Left cardiac atrium (tissue), 4 donors: ENCODE measurements around the gene DDB1. TPM values are rescaled to one million over a fixed set of nuclear protein-coding genes. Genes with fewer than 3 reads are reported as not detected.

Experiments used
- ATAC-seq, 2 donors: fragments of 200-7000 bp; cut with Tn5 transposase; one replicate each; pipeline ENCODE4 v1.9.1; 2020; ENCODE audit warnings: mild to moderate bottlenecking in 2 of 2, moderate library complexity in 2 of 2
- DNase-seq: peaks from one replicate; pipeline ENCODE4 v3.0.0-alpha.2; 2020
- intact Hi-C, 2 donors: fragments of 100-400 bp; cut with DNase I; formaldehyde crosslinking; loops; one replicate each; pipeline versions ENCODE4 v1.14.1 to v1.15.1; 2022 to 2023
- total RNA-seq, 2 donors: library from RNA; stranded (reverse); fragmentation: NEBNext Ultra II Directional; extraction: Animal tissue kit (Norgen Biotek cat#: 25700); gene quantifications; one replicate each; pipeline ENCODE4 v1.2.1, GENCODE V29; 2021
- donor health status: DM: no; HTN: yes; CAD: no.
- donor health status: DM: no; HTN: yes; CAD: no; lungs with severe emphysema.
- donor health status: DM: yes; HTN: yes; CAD: no.
- donor health status: Dilated cardiomyopathy.

Gene DDB1
- total RNA-seq, 2 donors from 2014 or later, result 107 to 136 TPM

DNA sequence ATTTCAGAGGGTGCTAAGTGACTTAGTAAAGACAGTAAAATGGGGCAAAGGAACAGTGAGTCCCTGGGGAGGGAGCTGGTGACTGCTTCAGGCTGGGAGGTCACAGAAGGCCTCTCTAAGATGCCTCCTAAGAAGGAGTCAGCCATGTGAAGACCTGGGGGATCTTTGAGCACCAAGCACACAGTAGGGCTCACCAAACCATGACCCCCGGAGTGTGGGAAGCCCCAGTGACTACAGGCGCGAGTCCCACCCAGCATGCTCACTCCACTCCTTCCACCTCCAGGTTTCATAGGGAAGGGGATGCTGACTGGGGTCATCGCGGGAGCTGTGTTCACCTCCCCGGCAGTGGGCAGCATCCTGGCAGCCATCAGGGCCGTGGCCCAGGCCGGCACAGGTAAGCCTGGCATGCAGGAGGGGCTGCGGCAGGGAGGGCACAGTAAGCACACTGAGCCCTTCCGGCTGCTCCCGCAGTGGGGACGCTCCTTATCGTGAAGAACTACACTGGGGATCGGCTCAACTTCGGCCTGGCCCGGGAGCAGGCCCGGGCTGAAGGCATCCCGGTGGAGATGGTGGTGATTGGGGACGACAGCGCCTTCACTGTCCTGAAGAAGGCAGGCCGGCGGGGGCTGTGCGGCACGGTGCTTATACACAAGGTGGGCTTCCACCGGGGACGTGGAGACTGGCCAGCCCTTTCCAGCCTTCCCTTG, 6.0 kb upstream of the DDB1 start:
- intact Hi-C loops, result loop anchor here in 1 of 2 donors (5.0 kb wide), 1 partner anchor 48 kb away; no protein-coding TSS in a partner anchor
- DNase-seq (no peak), ATAC-seq (no peak)

DNA sequence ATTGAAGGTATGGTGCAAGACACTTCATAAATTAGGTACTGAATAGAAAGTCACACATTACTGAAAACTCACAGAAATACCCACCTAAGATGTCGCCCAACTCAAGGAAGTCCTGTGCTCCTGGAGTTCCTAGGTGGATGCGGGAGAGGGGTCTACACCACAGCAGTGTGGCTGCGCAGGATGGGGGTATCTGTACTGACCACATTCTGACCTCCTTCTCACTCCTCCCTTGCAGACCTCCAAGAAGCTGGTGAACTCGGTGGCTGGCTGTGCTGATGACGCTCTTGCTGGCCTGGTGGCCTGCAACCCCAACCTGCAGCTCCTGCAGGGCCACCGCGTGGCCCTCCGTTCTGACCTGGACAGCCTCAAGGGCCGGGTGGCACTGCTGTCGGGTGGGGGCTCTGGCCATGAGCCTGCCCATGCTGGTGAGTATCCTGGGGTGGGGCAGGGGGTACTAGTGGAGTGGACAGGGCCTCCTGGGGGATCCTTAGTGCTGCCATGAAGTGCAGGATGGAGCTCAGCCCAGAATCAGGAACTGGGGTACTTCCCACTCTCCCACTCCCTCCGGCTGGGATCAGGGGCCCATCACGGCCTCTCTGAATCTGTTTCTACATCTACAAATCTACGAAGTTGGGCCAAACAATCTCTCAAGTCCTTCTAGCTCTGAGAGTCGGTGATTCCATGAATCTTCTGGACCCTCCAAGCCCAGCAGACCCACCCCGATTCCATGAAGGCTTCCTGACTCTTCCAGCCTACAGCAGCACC, 5.0 kb upstream of the DDB1 start:
- DNase-seq (no peak), ATAC-seq (no peak)
- intact Hi-C loops, result loop anchor here in 1 of 2 donors (5.0 kb wide), 1 partner anchor 49 kb away; no protein-coding TSS in a partner anchor

DNA sequence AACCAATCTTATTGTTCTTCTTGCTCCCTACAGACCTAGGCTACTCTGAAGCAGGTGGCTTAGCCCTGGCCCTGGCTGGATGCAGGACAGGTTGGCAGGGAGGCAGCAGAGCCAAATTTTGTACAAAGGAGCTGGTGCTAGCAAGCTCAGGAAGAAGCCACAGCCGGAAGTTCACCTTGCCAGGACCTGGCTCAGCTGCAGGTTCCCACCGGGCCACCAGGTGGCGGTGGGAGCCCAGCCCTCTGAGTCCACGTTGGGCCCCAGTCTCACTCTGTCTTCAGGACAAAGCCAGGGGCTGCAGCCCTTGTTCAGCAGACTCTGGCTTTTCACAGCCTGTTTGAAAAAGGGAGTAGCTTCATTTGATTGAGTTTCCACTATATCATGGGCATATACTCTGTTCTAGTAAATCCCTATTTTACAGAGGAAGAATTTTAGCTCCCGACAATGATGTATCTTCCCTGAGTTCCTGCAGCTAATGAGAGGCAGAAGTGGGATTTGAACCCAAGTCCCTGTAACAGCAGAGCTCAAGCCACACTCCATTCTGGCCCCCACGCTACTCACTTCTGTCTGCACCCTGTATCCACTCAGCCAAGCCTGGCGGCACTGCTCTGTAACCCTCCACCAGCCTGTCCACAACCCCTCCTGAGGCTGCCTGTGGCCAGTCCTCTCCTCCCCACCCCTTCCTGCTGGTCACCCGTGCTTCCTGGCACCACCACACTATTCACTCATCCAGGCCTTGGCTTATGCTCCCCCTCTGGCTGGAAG, 3.4 kb upstream of the DDB1 start:
- DNase-seq (peak; percentile 83), ATAC-seq (peak; percentile 53 to 58)
- intact Hi-C loops, result loop anchor here (1.0 to 5.0 kb wide), 2 partner anchors 49 to 51 kb away; no protein-coding TSS in a partner anchor

DNA sequence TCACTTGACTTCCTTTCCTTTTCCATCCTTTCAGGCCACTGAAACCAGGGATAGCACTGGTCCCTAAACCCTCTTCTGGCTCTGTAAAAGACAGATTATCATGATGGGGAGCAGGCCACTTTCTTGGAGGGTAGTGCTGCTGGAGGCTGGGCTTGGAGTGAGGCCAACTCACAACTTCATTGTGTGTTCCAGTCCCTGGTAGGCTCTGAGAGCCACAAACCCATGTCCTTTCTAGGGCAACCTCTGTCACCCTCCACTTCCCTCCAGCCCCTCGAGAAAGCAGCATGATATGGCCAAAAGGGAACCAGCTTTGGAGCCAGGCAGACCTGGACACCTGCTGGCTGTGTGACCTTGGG, 2.4 kb upstream of the DDB1 start:
- DNase-seq, result no peak
- ATAC-seq, result no peak
- intact Hi-C loops, result loop anchor here in 1 of 2 donors (5.0 kb wide), 1 partner anchor 52 kb away; no protein-coding TSS in a partner anchor

DNA sequence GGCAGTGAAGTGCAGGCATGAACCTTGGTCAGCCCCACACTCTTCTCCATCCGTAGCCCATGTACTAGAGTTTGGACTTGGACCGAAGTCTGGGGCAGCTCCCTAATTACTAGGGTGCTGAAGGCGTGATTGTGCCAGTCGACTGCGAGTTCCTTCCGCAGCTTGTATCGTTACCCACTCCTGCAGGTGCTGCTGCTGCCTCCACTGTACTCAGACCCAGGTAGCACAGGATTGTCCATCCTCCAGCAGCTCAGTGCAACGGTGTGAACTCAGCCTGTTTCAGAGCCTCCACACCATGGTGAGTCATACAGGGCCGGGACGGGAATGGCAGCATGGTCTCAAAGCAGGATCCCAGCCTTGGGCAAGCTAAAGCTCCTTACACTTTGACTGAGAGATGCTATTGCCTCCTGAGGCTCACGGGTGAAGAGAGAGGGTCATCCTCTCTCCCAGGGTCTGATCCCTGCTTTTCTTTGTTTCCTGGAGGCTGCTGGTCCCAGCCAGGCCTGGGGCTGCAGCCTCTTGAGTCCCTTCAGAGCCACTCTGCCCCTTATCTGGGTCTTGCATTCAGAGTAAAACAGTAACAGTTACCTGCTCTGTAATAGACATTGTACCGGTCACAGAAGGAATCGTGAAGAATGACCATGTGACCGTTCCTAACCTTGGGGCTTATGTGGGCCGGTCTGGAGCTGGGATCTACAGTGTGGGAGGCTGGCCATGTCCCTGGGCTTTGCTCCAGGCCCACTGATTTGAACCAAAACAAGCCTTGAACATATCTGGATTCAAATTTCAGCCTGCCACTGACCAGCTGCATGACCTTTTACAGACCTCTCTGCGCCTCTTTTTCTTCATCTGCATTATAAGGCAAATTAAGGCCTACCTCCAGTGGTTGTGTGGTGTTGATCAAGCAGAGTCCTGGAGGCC, 1.8 kb upstream of the DDB1 start:
- ATAC-seq (no peak), DNase-seq (no peak)
- intact Hi-C loops, result loop anchor here in 1 of 2 donors (5.0 kb wide), 1 partner anchor 53 kb away; no protein-coding TSS in a partner anchor

DNA sequence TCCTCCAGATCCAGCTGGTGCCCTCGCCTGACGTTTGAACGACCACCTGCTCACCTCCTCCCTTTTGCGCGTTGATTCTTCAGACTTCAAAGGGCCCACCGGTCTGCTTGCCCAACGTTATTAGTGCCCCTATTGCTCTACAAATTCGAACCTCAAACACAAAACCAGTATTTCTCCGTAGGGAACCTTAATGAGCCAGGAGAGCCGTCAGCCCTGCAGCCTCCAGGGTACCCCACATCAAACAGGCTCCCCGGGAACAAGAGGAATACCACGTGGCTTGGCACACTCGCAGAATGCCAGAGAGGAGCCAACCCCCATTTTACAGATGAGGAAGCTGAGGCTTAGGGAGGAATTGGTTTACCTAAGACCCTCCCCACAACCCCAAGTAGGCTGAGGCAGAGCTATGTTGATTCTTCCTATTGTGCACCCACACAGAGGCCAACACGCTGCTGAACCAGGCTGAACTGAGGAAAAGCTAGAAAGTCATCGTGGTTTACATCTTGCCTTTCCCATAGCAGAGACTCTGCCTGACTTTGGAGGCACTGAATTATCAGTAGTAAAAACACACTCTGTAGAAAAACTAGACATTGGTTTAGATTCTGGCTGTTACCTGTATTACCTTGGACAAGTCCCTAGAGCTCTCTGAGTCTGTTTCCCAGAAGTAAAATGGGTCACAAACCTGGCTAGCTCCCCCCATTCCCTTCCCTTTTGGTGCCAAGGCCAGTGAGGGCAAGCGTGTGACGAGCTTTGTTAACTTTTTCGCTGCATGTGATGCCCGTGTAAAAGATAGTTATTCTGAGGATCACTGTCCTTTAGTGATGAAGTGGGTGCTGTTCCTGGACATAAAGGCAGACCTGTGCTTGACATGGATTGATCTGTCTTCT, 887 bp upstream of the DDB1 start:
- ATAC-seq (no peak), DNase-seq (no peak)
- intact Hi-C loops, result no loop called here

DNA sequence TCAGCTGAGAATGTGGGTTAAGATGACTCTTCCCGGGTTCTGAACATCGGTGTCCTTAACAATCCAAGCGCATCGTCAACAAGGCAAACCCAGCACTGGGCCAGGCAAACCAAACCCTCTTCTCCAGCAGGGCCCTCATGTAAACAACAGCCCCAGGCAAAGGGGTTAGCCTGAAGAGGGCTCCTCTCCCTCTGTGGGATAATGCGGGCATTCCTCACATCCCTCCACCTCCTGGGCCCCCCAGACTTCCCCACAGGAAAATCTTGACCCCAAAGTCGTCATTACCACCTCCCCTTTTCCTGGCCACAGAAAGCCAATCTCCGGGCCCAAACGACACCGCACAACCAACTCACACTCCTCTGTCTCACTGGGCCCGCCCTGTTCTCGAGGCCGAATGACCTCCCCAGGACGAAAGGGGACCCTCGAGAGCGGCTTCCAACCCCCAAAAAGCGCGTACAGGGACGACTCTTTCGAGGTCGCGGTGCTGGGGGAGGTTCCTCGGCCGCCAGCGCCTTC, 566 bp downstream of the DDB1 start:
- intact Hi-C loops, result no loop called here
- ATAC-seq (peak; percentile 6 to 9), DNase-seq (no peak)

DNA sequence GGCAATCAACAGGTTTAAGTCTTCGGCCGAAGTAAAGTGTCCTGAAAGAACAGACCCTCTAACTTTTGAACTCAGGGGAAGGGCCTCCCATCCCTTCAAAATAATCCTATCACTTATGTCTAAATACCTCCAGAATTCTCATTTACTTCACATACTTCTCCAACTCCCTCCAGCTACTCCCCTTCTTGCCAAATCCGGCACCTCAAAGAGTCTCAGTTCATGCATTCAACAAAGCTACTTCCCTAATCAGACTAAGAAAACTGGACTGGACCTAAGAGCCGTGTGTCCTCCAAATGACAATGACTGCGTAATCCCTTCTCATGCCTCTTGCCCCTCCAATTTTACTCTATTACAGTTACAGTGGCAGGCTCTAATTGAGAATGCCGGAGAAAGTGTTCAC, 1.3 kb downstream of the DDB1 start:
- intact Hi-C loops, result no loop called here
- ATAC-seq (no peak), DNase-seq (no peak)

DNA sequence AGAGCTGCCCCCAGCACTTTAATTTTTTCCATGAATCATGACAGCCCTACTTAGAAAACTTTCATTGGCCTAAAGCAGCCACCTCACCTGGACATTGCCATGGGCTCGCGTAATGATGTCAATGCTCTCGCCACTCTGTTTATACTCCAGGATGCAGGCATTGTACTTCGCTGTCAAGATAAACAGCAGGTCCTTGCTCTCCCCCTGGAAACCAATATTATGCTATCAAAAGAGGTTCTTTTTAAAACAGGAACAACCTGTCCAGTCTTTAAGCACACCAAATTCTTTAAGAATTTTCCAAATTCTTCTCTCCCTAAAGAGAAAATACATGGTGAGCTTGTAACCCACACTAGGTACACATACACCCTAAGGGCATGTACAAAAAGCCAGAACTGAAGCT, 3.0 kb downstream of the DDB1 start:
- DNase-seq (no peak), ATAC-seq (no peak)
- intact Hi-C loops, result no loop called here

DNA sequence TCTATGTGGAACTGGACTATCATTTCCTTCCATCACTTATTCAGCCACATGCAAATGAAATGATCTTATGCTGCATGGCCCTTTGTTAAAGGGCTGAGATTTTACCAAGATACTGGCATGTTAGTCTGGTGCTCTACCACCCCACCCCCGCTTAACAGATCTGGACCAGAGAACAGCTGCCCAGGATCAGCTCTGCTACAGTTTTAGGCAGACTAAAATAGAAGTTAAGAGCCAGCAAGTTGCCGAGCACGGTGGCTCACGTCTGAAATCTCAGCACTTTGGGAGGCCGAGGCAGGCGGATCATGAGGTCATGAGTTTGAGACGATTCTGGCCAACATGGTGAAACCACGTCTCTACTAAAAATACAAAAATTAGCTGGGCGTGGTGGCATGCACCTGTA, 4.6 kb downstream of the DDB1 start:
- ATAC-seq (no peak), DNase-seq (no peak)
- intact Hi-C loops, result no loop called here

DNA sequence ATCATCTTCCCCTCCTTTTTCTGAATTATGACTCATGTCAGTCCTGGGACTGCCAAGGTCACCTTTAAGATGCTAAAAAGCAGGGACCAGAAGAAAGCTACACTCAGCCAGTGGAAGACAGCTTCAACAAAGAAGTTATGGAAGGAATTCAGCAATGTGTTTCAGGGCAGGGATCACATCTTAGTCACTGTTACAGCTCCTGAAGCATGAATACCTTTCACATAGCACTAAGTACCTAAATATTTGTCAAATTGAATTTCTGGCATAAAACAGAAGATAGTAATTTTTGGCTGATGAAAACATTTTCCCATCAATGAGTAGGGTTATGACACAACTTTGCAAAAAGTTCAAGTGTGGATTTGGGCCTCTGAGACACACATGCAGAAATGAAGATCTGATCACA, 5.2 kb downstream of the DDB1 start:
- ATAC-seq (no peak), DNase-seq (no peak)
- intact Hi-C loops, result no loop called here

DNA sequence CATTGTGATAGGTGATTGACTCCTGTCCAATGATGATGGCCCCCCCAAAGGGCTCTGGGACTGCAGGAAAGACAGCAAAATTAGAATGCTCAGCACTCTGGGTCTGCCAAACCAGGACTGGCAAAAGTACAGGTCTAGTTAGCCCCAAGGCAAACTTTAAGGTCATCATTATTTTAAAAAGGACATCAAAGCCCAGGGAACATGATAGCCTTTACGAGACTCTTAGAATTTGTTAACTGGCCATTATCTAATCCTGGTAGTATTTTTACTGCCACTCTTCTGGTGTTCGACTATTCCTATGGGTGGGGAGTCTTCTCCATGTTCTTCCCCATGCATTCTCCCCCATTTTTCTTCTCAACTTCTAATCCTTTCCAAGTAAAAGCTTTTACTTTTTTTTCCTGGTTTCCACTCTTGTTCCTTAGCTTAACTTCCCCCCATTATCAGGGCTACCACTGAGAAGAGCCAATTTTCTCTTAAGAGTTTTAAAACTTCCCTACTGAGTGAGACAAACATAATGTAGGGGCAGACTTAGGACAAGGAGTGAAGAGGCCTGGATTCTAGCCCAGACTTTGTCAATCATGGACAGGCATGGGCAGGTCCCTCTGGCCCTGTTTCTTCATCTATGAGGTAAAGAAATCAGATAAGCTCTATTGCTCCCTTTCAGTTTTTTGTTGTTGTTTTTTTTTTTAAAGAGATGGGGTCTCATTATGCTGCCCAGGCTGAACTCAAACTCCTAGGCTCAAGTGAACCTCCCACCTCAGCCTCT, 7.1 kb downstream of the DDB1 start:
- intact Hi-C loops, result no loop called here
- DNase-seq, result no peak
- ATAC-seq, result peak; percentile 62 to 71

DNA sequence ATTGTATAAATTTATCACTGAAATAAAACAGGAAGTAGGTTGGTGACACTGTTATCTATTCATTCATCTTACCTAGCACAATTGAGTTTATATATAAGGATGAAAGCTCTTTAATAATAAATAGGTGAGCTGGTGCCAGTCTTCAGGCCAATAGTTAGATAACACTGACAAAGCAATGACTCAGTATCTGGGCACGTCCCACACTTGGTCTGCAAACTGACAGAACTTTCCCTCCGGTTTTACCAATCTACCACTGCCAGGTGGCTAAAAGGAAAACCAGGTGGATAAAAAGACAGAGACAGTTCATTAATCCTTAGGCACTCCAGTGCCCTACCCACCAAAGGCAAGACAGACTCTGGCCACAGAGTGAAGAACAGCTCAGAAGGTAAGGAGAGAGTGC, 17.6 kb downstream of the DDB1 start:
- DNase-seq (no peak), ATAC-seq (peak in 1 of 2 donors; percentile 45)
- intact Hi-C loops, result no loop called here

DNA sequence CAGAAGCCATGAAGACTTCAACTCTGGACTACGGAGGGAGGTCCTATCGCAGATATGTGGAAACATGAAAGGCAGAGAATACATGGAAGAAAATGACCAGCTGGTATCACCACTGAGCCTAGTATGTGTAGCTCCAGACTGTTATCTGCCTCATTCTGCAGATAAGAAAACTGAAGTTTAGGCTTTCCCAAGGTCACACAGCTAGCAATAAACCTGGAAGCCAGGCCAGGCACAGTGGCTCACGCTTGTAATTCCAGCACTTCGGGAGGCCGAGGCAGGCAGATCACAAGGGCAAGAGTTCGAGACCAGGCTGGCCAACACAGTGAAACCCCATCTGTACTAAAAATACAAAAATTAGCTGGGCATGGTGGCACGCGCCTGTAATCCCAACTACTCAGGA, 22.2 kb downstream of the DDB1 start:
- no peak for DNase-seq
- intact Hi-C loops, result no loop called here
- no peak for ATAC-seq

DNA sequence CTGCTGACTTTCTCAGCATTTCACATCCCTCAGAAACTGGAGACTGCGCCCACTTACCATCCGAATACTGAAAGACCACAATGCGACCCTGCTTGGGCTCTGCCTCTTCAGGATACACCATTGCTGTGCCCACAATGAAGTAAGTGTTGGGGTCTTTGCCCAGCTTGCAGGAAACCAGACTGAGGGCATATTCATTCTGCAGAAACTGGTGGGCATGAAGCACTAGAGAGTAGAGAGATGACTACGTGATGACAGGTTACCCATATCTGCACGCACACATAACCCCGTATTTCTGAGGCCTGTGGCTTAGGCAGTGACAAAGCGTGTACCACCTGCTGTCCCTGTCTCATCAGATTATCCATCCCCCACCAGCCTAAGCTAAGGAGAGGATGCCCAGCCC, 23.2 kb downstream of the DDB1 start:
- ATAC-seq (no peak), DNase-seq (no peak)
- intact Hi-C loops, result no loop called here

DNA sequence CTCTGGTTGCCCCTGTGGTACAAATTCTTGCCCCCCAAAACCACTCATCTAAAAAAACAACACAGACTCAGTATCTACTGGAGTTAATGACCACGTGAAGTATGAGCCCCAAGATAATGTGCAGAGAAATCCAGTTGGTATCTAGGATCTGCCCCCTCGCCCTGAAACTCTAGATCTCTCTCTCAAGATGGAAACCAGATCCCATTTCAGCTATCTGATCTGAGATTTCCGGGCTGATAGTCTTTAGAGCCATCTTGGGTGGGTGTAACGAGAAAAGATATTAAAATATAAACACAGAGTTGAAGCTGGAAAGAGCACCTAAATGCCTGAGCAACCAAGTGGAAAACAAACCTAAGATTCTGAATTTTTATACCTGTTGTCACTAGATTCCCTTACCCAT, 23.8 kb downstream of the DDB1 start:
- intact Hi-C loops, result no loop called here
- ATAC-seq (no peak), DNase-seq (no peak)

DNA sequence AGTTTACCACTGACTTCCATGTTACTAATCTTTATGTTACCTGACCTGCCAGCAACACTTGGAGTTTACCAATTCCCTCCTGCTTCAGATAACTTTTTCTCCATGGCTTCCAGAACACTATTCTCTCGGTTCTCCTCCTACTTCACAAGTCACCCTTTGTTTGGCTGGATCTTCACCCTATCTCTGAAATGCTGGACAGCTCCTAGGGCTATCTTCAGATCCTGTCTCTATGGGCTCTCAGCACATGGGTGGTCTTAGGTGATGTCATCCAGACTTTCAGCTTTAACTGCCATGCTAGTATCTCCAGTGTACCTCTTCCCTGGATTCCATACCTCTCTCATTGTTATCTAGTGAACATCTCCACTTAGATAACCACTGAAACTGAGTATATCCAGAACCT, 25.6 kb downstream of the DDB1 start:
- no peak for DNase-seq
- intact Hi-C loops, result no loop called here
- ATAC-seq, result no peak
